Kidney (tissue), 14 donors: ENCODE measurements around the gene MAPRE3. TPM values are rescaled to one million over a fixed set of nuclear protein-coding genes. Genes with fewer than 3 reads are reported as not detected.

Experiments
- DNase-seq, 5 donors: peaks; one replicate each; pipeline ENCODE4 v3.0.0-alpha.2; 2013 to 2020
- FAIRE-seq: peaks from 2 replicates; lab custom pipeline; 2012; peaks lifted over from hg19 to GRCh38; lab: Jason Lieb, UNC
- H3K27ac ChIP-seq, 2 donors: one replicate each; pipeline ENCODE4 v1.7.0; 2013; ENCODE audit warnings: low read depth in 2 of 2, low read length in 2 of 2, inconsistent platforms in 1 of 2
- H3K27me3 ChIP-seq: one replicate; pipeline ENCODE4 v1.7.1; 2013; ENCODE audit warnings: low read length, inconsistent platforms; ENCODE audit not compliant: control insufficient read depth, insufficient read depth
- H3K36me3 ChIP-seq, 3 donors: one replicate each; pipeline versions ENCODE4 v1.7.0 to v1.7.1; 2013; ENCODE audit warnings: low read length in 3 of 3, control low read depth in 1 of 3, inconsistent platforms in 1 of 3; ENCODE audit not compliant: insufficient read depth in 3 of 3, control insufficient read depth in 2 of 3
- H3K4me1 ChIP-seq, 3 donors: one replicate each; pipeline versions ENCODE4 v1.7.0 to v1.7.1; 2013; ENCODE audit warnings: low read length in 3 of 3, inconsistent platforms in 1 of 3, low read depth in 1 of 3; ENCODE audit not compliant: control insufficient read depth in 2 of 3, insufficient read depth in 2 of 3
- H3K4me3 ChIP-seq, 3 donors: one replicate each; pipeline versions ENCODE4 v1.7.0 to v1.8.1; 2013; ENCODE audit warnings: low read length in 3 of 3, control low read depth in 1 of 3, inconsistent platforms in 1 of 3
- H3K9ac ChIP-seq, 3 donors: one replicate each; pipeline versions ENCODE4 v1.7.0 to v1.7.1; 2013; ENCODE audit warnings: low read length in 3 of 3, control low read depth in 1 of 3, inconsistent platforms in 1 of 3
- H3K9me3 ChIP-seq, 3 donors: one replicate each; pipeline versions ENCODE4 v1.7.0 to v1.7.1; 2013; ENCODE audit warnings: low read length in 3 of 3, control low read depth in 1 of 3, inconsistent platforms in 1 of 3; ENCODE audit not compliant: control insufficient read depth in 2 of 3, insufficient read depth in 1 of 3
- intact Hi-C: fragments of 100-400 bp; cut with DNase I; formaldehyde crosslinking; loops from one replicate; pipeline ENCODE4 v1.11.1; 2022
- polyA plus RNA-seq: library from polyadenylated mRNA; stranded (reverse); fragments of 350-450 nt; fragmentation: Illumina TruSeq; extraction: RNeasy Lipid Tissue Mini Kit (QIAGEN cat#74804); gene quantifications from one replicate; pipeline ENCODE4 v1.2.3, GENCODE V29; 2014; ENCODE audit warnings: low read depth, low replicate concordance; ENCODE audit not compliant: insufficient read depth
- total RNA-seq: library from RNA; stranded (reverse); fragmentation: NEBNext Ultra II Directional; extraction: Animal tissue kit (Norgen Biotek cat#: 25700); gene quantifications from one replicate; pipeline ENCODE4 v1.2.1, GENCODE V29; 2021
- TF ChIP-seq, protein P1 (sequence below): IDR thresholded peaks from 3 replicates; pipeline ENCODE4 v1.5.1; 2012; ENCODE audit warnings: mild to moderate bottlenecking, moderate library complexity, borderline replicate concordance; ENCODE audit not compliant: insufficient read depth; ENCODE audit errors: extremely low read depth
- donor health status: control.
- donor health status: control.
- donor health status: control.
- donor health status: control.
- donor health status: control.
- donor health status: DM: yes; HTN: yes; CAD: no.
- donor health status: Normal renal cell carcinoma (clear cell type).

MAPRE3 gene
- total and polyA plus RNA-seq, 2 donors from 2014 or later: 17.9 to 49.6 TPM

GRCh38 chr2:27021253-27022049 lies 51.0 kb downstream of the MAPRE3 start:
- DNase-seq (no peak), FAIRE-seq (no peak)
- Histone ChIP-seq H3K27ac (no peak overlapping the region), H3K27me3 (no peaks in the 10 kb centered on the region), H3K36me3 (peaks cover 0 to 14% (median 13%) of the 10 kb centered on the region in 3 donors), H3K9me3 (no peaks in the 10 kb centered on the region), H3K4me1 (peaks cover 0 to 8% (median 7%) of the 10 kb centered on the region in 3 donors), H3K9ac (no peak overlapping the region), H3K4me3 (no peak overlapping the region)
- TF ChIP-seq, protein P1, sequence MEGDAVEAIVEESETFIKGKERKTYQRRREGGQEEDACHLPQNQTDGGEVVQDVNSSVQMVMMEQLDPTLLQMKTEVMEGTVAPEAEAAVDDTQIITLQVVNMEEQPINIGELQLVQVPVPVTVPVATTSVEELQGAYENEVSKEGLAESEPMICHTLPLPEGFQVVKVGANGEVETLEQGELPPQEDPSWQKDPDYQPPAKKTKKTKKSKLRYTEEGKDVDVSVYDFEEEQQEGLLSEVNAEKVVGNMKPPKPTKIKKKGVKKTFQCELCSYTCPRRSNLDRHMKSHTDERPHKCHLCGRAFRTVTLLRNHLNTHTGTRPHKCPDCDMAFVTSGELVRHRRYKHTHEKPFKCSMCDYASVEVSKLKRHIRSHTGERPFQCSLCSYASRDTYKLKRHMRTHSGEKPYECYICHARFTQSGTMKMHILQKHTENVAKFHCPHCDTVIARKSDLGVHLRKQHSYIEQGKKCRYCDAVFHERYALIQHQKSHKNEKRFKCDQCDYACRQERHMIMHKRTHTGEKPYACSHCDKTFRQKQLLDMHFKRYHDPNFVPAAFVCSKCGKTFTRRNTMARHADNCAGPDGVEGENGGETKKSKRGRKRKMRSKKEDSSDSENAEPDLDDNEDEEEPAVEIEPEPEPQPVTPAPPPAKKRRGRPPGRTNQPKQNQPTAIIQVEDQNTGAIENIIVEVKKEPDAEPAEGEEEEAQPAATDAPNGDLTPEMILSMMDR: no peak
- intact Hi-C loops: no loop called here

DNA sequence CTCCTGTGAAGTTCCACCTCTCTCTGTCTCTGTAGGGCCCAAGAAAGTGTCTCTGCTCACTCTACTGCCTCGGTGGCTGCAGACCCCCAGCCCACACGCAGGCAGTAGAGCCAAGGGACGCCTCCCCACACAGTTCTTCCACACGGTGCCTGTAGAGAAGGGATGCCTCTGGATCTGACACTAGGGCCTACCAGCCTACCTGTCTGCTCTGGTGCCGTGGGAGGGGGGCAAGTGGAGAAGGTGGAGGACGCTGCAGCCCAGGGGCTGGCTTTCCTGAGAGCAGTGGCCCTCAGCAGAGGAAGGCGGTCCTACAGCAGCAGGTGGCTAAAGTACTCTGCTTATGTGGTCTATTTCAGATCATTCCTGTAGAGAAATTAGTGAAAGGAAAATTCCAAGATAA lies 53.3 kb downstream of the MAPRE3 start:
- no peak overlapping the region for H3K9ac ChIP-seq
- H3K4me1 ChIP-seq: peaks cover 0 to 7% (median 6%) of the 10 kb centered on the region in 3 donors
- H3K36me3 ChIP-seq: peaks cover 0 to 17% (median 14%) of the 10 kb centered on the region in 3 donors
- intact Hi-C loops: no loop called here
- TF ChIP-seq, protein P1: no peak
- H3K27me3 ChIP-seq: no peaks in the 10 kb centered on the region
- DNase-seq (no peak), FAIRE-seq (no peak)
- no peak overlapping the region for H3K4me3 ChIP-seq
- H3K9me3 ChIP-seq: no peaks in the 10 kb centered on the region
- no peak overlapping the region for H3K27ac ChIP-seq

DNA sequence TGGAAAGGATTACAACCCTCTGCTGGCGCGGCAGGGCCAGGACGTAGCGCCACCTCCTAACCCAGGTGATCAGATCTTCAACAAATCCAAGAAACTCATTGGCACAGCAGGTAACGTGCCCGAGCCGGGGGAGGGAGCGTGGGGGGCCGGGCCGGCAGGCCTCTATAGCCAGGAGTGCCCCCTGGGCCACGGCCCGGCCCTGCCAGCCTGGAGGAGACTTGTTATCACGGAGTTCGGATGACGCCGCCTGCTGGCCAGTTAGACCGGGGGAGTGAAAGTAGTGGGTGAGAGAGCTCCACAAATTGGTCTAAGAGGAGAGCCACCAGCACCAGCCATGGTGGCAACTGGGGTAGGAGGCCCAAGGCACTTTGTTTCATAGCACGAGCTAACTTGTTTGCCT lies 53.8 kb downstream of the MAPRE3 start:
- H3K27ac ChIP-seq: no peak overlapping the region
- H3K27me3 ChIP-seq: no peaks in the 10 kb centered on the region
- TF ChIP-seq, protein P1: no peak
- FAIRE-seq (no peak), DNase-seq (no peak)
- peaks cover 0 to 17% (median 14%) of the 10 kb centered on the region in 3 donors for H3K36me3 ChIP-seq
- no peaks in the 10 kb centered on the region for H3K9me3 ChIP-seq
- intact Hi-C loops: no loop called here
- no peak overlapping the region for H3K9ac ChIP-seq
- H3K4me1 ChIP-seq: peaks cover 0 to 7% (median 6%) of the 10 kb centered on the region in 3 donors
- H3K4me3 ChIP-seq: no peak overlapping the region
